K562 (cell line): ENCODE data around the gene FHIT. TPM values are rescaled to one million over a fixed set of nuclear protein-coding genes. Genes with fewer than 3 reads are reported as not detected.

Source experiments
- ATAC-seq: fragments of 200-7000 bp; cut with Tn5 transposase; 3 replicates; pipeline ENCODE4 v1.9.1; 2020; ENCODE audit warnings: moderate library complexity
- BruUV-seq: library from RNA; stranded (reverse); fragments of 400-500 nt; replicated peaks from 2 replicates; lab custom pipeline; 2021; lab: Mats Ljungman, UMichigan
- CTCF ChIA-PET: fragments of 300-600 bp; formaldehyde crosslinking; extraction: SDS; loops from one replicate; lab custom pipeline; 2021; ENCODE audit warnings: low intra/inter-chr PET ratio; lab: Yijun Ruan, JAX
- POLR2A ChIA-PET: fragments of 300-600, 350-650 bp; sonication (Branson Sonifier 250); formaldehyde crosslinking; extraction: SDS; loops from one replicate; lab custom pipeline; 2021; ENCODE audit warnings: antibody characterized with exemption, inconsistent platforms; lab: Yijun Ruan, JAX
- DNase-seq, 4 experiments: peaks; one replicate each; pipeline versions ENCODE4 v3.0.0 to v3.0.0-alpha.2; 2011 to 2018; ENCODE audit warnings: low spot score in 3 of 4, mixed read lengths in 3 of 4; ENCODE audit errors: extremely low read depth in 1 of 4
- FAIRE-seq: peaks from 2 replicates; lab custom pipeline; 2011; peaks lifted over from hg19 to GRCh38; lab: Jason Lieb, UNC
- H2AFZ ChIP-seq: 2 replicates; pipeline ENCODE4 v1.6.0; 2011; ENCODE audit warnings: low read depth, low read length, control low read depth, inconsistent platforms
- H3K27ac ChIP-seq: fragments of 200-600 bp; 3 replicates; pipeline ENCODE4 v1.8.0; 2011; ENCODE audit warnings: low read depth, mild to moderate bottlenecking, control low read depth, inconsistent platforms, low read length, moderate library complexity, mixed read lengths; ENCODE audit errors: extremely low read depth
- H3K27me3 ChIP-seq, 2 experiments: fragments of 300-600 bp in 1 of 2; 2 replicates in 1 of 2; 3 replicates in 1 of 2; pipeline versions ENCODE4 v1.6.0 to v1.8.0; 2011; ENCODE audit warnings: inconsistent platforms in 2 of 2, low read length in 2 of 2, mild to moderate bottlenecking in 1 of 2, mixed read lengths in 1 of 2, moderate library complexity in 1 of 2; ENCODE audit not compliant: control insufficient read depth in 2 of 2, insufficient read depth in 2 of 2
- H3K36me3 ChIP-seq: fragments of 300-600 bp; 3 replicates; pipeline ENCODE4 v1.8.0; 2011; ENCODE audit warnings: mild to moderate bottlenecking, low read length, inconsistent platforms; ENCODE audit not compliant: control insufficient read depth, insufficient read depth
- H3K4me1 ChIP-seq, 2 experiments: fragments of 200-600 bp in 1 of 2; replicated peaks in 1 of 2; 2 replicates in 1 of 2; 3 replicates in 1 of 2; pipeline versions ENCODE4 v1.5.1 to v1.8.0; 2011; ENCODE audit warnings: inconsistent platforms in 2 of 2, low read length in 2 of 2, mild to moderate bottlenecking in 1 of 2, mixed read lengths in 1 of 2, moderate library complexity in 1 of 2; ENCODE audit not compliant: control insufficient read depth in 2 of 2, insufficient read depth in 2 of 2
- H3K4me2 ChIP-seq: 2 replicates; pipeline ENCODE4 v1.6.1; 2011; ENCODE audit warnings: low read length, control low read depth, inconsistent platforms, mixed read lengths; ENCODE audit not compliant: insufficient read depth
- H3K4me3 ChIP-seq: fragments of 200-600 bp; sonication (generic), shearing (Covaris generic); 2 replicates; pipeline ENCODE4 v1.5.1; 2016; ENCODE audit warnings: control low read depth, inconsistent platforms
- H3K79me2 ChIP-seq: fragments of 200-600 bp; 3 replicates; pipeline ENCODE4 v1.8.0; 2011; ENCODE audit warnings: low read length, inconsistent platforms; ENCODE audit not compliant: control insufficient read depth, insufficient read depth
- H3K9ac ChIP-seq, 2 experiments: 2 replicates each; pipeline versions ENCODE4 v1.6.0 to v1.6.1; 2011; ENCODE audit warnings: low read depth in 2 of 2, low read length in 2 of 2, control low read depth in 1 of 2, inconsistent platforms in 1 of 2, mild to moderate bottlenecking in 1 of 2, mixed read lengths in 1 of 2; ENCODE audit not compliant: insufficient read depth in 1 of 2
- H3K9me1 ChIP-seq: one replicate; pipeline ENCODE4 v1.6.0; 2011; ENCODE audit warnings: inconsistent platforms, mild to moderate bottlenecking, low read length, moderate library complexity; ENCODE audit not compliant: control insufficient read depth, insufficient read depth
- H3K9me3 ChIP-seq: replicated peaks from 2 replicates; pipeline ENCODE4 v1.5.1; 2011; ENCODE audit warnings: low read depth, low read length, inconsistent platforms; ENCODE audit not compliant: control insufficient read depth, insufficient read depth
- H4K20me1 ChIP-seq: replicated peaks from 2 replicates; pipeline ENCODE4 v1.6.1; 2011; ENCODE audit warnings: low read length, inconsistent platforms, mixed read lengths; ENCODE audit not compliant: control insufficient read depth, insufficient read depth
- BRD4 ChIP-seq: fragments of 200-600 bp; sonication (generic); IDR thresholded peaks from 2 replicates; pipeline ENCODE4 v1.6.1; 2017; ENCODE audit warnings: inconsistent platforms
- CBX2 ChIP-seq: fragments of 200-600 bp; sonication (generic); IDR thresholded peaks from one replicate; pipeline ENCODE4 v1.6.1; 2012; ENCODE audit warnings: mild to moderate bottlenecking, low read length, inconsistent platforms; ENCODE audit not compliant: insufficient read depth, poor library complexity, severe bottlenecking
- E2F5 ChIP-seq: sonication (generic); formaldehyde crosslinking; IDR thresholded peaks from 2 replicates; pipeline ENCODE4 v1.8.0; 2022; ENCODE audit warnings: mild to moderate bottlenecking, missing genetic modification reagents
- JUNB ChIP-seq: fragments of 450-650 bp; formaldehyde crosslinking; conservative IDR thresholded peaks from 2 replicates; pipeline ENCODE4 v1.4.0; 2020; ENCODE audit warnings: mild to moderate bottlenecking
- KLF13 ChIP-seq: fragments of 450-650 bp; IDR thresholded peaks from 2 replicates; pipeline ENCODE4 v1.6.1; 2016; ENCODE audit warnings: missing genetic modification characterization, low read depth, mild to moderate bottlenecking, missing compliant biosample characterization, moderate library complexity, borderline replicate concordance
- NCOA2 ChIP-seq, 2 experiments: fragments of 450-650 bp; IDR thresholded peaks; 2 replicates each; pipeline ENCODE4 v1.6.1; 2018; ENCODE audit warnings: mild to moderate bottlenecking in 2 of 2, moderate library complexity in 1 of 2; ENCODE audit not compliant: partially characterized antibody in 2 of 2
- ZBTB5 ChIP-seq: fragments of 450-650 bp; IDR thresholded peaks from 2 replicates; pipeline ENCODE4 v1.6.1; 2017; ENCODE audit warnings: antibody characterized with exemption
- ZNF3 ChIP-seq: fragments of 250-450 bp; sonication (Bioruptor Pico); IDR thresholded peaks from 2 replicates; pipeline ENCODE4 v1.5.0; 2021; ENCODE audit warnings: mild to moderate bottlenecking, moderate library complexity
- ZNF639 ChIP-seq, 2 experiments: fragments of 200-800 bp in 1 of 2; sonication (Bioruptor generic) in 1 of 2; sonication (generic) in 1 of 2; formaldehyde crosslinking in 1 of 2; IDR thresholded peaks in 1 of 2; conservative IDR thresholded peaks in 1 of 2; 2 replicates each; pipeline versions ENCODE4 v1.5.0 to v1.6.1; 2016 to 2020; ENCODE audit warnings: missing compliant biosample characterization in 1 of 2, missing genetic modification characterization in 1 of 2, missing genetic modification reagents in 1 of 2
- ZNF717 ChIP-seq: fragments of 250-450 bp; sonication (Bioruptor Pico); IDR thresholded peaks from 2 replicates; pipeline ENCODE4 v1.5.0; 2021
- ZNF77 ChIP-seq: fragments of 250-450 bp; sonication (Bioruptor Pico); IDR thresholded peaks from 2 replicates; pipeline ENCODE4 v1.5.0; 2020
- WGBS: fragments of 100-300 bp; shearing (Covaris generic); methylation state at CpG from one replicate; pipeline ENCODE4 v1.1.6; 2016; ENCODE audit warnings: low coverage, mixed read lengths; ENCODE audit not compliant: insufficient coverage; ENCODE audit errors: missing lambda C conversion rate; 5-methylcytosine and 5-hydroxymethylcytosine counted together
- in situ Hi-C: fragments of 300-500 bp; cut with MboI; formaldehyde crosslinking; loops from 4 replicates; pipeline ENCODE4 v1.15.0; 2018; ENCODE audit warnings: inconsistent platforms, mixed read lengths
- intact Hi-C: fragments of 100-400 bp; cut with micrococcal nuclease; formaldehyde crosslinking; loops from 2 replicates; pipeline ENCODE4 v1.14.2; 2022
- polyA plus RNA-seq, 8 experiments: library from polyadenylated mRNA; depleted of rRNA in 4 of 8; stranded (reverse) in 5 of 8; unstranded in 3 of 8; fragments of >200 nt; fragmentation: Nextera tagmentation in 2 of 8; fragmentation: Illumina TruSeq in 1 of 8; extraction: Ambion mirVana in 2 of 8; extraction: Trizol in 1 of 8; gene quantifications; 2 replicates each; pipeline versions ENCODE4 v1.2.1 to v1.2.3, GENCODE V29; 2011 to 2014; ENCODE audit warnings: inconsistent platforms in 1 of 8, missing spikeins in 1 of 8
- total RNA-seq, 7 experiments: library from RNA; depleted of rRNA in 6 of 7; stranded (reverse); fragments of >200 nt in 6 of 7; fragmentation: Illumina TruSeq in 2 of 7; extraction: Trizol in 2 of 7; gene quantifications; 2 replicates each; pipeline versions ENCODE4 v1.2.1 to v1.2.3, GENCODE V29; 2011 to 2021; ENCODE audit warnings: low replicate concordance in 1 of 7
- TF ChIP-seq, protein P1 (sequence below): sonication (generic); formaldehyde crosslinking; IDR thresholded peaks from 2 replicates; pipeline ENCODE4 v1.8.1; 2023; ENCODE audit warnings: mild to moderate bottlenecking, missing genetic modification reagents
- TF ChIP-seq, protein P2 (sequence below): sonication (generic); formaldehyde crosslinking; IDR thresholded peaks from 2 replicates; pipeline ENCODE4 v1.8.1; 2023; ENCODE audit warnings: mild to moderate bottlenecking, missing genetic modification reagents

The FHIT gene
- total and polyA plus RNA-seq, 9 of the 15 experiments (the other 6 are each of a cell fraction or from before 2014, with no cell fraction given), result 1.7 to 9.1 (median 4.3) TPM

DNA sequence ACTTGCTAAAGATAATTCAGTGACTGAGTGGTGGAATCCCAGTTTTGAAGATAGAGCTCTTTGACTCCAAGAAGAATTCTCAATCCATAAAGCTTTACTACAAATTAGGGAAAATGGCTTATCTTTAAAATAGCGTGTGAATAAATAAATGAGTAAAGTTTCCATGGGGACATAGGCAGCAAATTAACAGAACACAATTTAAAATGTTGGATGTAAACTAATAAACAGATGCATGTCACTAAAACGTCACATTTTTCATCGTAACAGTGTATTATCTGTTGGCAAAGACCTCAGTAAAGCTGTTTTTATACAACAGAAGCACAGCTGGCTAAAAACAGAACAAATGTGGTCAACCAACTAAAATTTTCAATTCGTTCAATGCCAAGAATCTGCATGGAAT, 1287.6 kb downstream of the FHIT start:
- no peaks in the 10 kb centered on the region for H3K27me3 ChIP-seq
- no peaks in the 10 kb centered on the region for H3K9me3 ChIP-seq
- FAIRE-seq, result no peak
- BruUV-seq, result no TSS peak
- in situ Hi-C loops (no loop called here), intact Hi-C loops (no loop called here)
- H3K27ac ChIP-seq, result no peak overlapping the region
- no peaks in the 10 kb centered on the region for H4K20me1 ChIP-seq
- no peaks in the 10 kb centered on the region for H3K4me1 ChIP-seq
- 31% methylated on average over 3 of the region's 4 CpGs for WGBS
- H3K9ac ChIP-seq, result no peak overlapping the region
- no peak overlapping the region for H2AFZ ChIP-seq
- no peaks in the 10 kb centered on the region for H3K36me3 ChIP-seq
- ATAC-seq, result no peak
- no peak overlapping the region for H3K4me3 ChIP-seq
- no peaks in the 10 kb centered on the region for H3K79me2 ChIP-seq
- DNase-seq, result no peak
- ChIA-PET POLR2A (no interaction called here), CTCF (no interaction called here)
- H3K9me1 ChIP-seq, result no peaks in the 10 kb centered on the region
- H3K4me2 ChIP-seq, result no peak overlapping the region
- TF ChIP-seq, protein P1, sequence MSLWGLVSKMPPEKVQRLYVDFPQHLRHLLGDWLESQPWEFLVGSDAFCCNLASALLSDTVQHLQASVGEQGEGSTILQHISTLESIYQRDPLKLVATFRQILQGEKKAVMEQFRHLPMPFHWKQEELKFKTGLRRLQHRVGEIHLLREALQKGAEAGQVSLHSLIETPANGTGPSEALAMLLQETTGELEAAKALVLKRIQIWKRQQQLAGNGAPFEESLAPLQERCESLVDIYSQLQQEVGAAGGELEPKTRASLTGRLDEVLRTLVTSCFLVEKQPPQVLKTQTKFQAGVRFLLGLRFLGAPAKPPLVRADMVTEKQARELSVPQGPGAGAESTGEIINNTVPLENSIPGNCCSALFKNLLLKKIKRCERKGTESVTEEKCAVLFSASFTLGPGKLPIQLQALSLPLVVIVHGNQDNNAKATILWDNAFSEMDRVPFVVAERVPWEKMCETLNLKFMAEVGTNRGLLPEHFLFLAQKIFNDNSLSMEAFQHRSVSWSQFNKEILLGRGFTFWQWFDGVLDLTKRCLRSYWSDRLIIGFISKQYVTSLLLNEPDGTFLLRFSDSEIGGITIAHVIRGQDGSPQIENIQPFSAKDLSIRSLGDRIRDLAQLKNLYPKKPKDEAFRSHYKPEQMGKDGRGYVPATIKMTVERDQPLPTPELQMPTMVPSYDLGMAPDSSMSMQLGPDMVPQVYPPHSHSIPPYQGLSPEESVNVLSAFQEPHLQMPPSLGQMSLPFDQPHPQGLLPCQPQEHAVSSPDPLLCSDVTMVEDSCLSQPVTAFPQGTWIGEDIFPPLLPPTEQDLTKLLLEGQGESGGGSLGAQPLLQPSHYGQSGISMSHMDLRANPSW (CRISPR knock-in tag), result no peak
- TF ChIP-seq CBX2, result no peak
- TF ChIP-seq KLF13 (tag), result no peak
- TF ChIP-seq JUNB (CRISPR knock-in tag), result no peak
- TF ChIP-seq ZNF3 (CRISPR knock-in tag), result no peak
- TF ChIP-seq ZNF717 (CRISPR knock-in tag), result no peak
- TF ChIP-seq E2F5 (CRISPR knock-in tag), result no peak
- no peak for TF ChIP-seq ZNF639 (CRISPR knock-in tag; conservative IDR thresholded peaks at IDR 0.05 in 1 of 2, IDR thresholded peaks at IDR 0.05 in 1 of 2)
- no peak for TF ChIP-seq BRD4
- TF ChIP-seq ZNF77 (CRISPR knock-in tag), result no peak
- TF ChIP-seq, protein P2, sequence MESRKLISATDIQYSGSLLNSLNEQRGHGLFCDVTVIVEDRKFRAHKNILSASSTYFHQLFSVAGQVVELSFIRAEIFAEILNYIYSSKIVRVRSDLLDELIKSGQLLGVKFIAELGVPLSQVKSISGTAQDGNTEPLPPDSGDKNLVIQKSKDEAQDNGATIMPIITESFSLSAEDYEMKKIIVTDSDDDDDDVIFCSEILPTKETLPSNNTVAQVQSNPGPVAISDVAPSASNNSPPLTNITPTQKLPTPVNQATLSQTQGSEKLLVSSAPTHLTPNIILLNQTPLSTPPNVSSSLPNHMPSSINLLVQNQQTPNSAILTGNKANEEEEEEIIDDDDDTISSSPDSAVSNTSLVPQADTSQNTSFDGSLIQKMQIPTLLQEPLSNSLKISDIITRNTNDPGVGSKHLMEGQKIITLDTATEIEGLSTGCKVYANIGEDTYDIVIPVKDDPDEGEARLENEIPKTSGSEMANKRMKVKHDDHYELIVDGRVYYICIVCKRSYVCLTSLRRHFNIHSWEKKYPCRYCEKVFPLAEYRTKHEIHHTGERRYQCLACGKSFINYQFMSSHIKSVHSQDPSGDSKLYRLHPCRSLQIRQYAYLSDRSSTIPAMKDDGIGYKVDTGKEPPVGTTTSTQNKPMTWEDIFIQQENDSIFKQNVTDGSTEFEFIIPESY (CRISPR knock-in tag), result no peak
- no peak for TF ChIP-seq NCOA2 (IDR thresholded peaks at IDR 0.05; ENCODE audit: partially characterized antibody in 2 of 2)
- no peak for TF ChIP-seq ZBTB5
